Omental fat pad (tissue), 4 donors: ENCODE data around the gene AFAP1. TPM values are rescaled to one million over a fixed set of nuclear protein-coding genes. Genes with fewer than 3 reads are reported as not detected.

Experiments
- ATAC-seq: fragments of 150-250 bp; one replicate; pipeline ENCODE4 v1.9.1; 2016; ENCODE audit warnings: mild to moderate bottlenecking, moderate library complexity; ENCODE audit not compliant: low FRiP score
- DNase-seq: peaks from one replicate; pipeline ENCODE4 v3.0.0-alpha.2; 2019; ENCODE audit warnings: low spot score
- total RNA-seq, 4 donors: library from RNA; depleted of rRNA; stranded (reverse); fragments of >200 nt; gene quantifications; one replicate each; pipeline ENCODE4 v1.1.0, GENCODE V29; 2016
- TF ChIP-seq, protein P1 (sequence below), 3 donors: fragments of 450-650 bp; IDR thresholded peaks; one replicate each; pipeline ENCODE4 v1.5.1; 2016 to 2017; ENCODE audit warnings: antibody characterized with exemption in 3 of 3, mild to moderate bottlenecking in 3 of 3, moderate library complexity in 2 of 3

Gene AFAP1
- total RNA-seq, 4 donors from 2014 or later = 24.6 to 35.5 (median 26.9) TPM

DNA sequence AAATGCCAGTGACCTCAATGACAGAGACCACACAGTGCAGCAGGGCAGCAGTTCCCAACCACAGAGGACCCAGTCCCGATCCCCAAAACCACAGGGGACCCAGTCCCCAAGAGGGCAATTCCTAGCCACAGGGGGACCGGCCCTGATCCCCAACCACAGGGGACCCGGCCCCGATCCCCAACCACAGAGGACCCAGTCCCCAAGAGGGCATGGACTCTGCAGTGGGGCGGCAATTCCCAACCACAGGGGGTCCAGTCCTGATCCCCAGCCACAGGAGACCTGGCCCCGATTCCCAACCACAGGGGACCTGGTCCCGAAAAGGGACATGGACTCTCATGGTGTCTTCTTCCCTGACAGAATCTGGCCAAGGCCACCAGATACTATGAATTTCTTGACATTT is 136.3 kb downstream of the AFAP1 start:
- ATAC-seq (no peak), DNase-seq (no peak)
- TF ChIP-seq, protein P1, sequence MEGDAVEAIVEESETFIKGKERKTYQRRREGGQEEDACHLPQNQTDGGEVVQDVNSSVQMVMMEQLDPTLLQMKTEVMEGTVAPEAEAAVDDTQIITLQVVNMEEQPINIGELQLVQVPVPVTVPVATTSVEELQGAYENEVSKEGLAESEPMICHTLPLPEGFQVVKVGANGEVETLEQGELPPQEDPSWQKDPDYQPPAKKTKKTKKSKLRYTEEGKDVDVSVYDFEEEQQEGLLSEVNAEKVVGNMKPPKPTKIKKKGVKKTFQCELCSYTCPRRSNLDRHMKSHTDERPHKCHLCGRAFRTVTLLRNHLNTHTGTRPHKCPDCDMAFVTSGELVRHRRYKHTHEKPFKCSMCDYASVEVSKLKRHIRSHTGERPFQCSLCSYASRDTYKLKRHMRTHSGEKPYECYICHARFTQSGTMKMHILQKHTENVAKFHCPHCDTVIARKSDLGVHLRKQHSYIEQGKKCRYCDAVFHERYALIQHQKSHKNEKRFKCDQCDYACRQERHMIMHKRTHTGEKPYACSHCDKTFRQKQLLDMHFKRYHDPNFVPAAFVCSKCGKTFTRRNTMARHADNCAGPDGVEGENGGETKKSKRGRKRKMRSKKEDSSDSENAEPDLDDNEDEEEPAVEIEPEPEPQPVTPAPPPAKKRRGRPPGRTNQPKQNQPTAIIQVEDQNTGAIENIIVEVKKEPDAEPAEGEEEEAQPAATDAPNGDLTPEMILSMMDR (IDR thresholded peaks at IDR 0.05) = no peak

DNA sequence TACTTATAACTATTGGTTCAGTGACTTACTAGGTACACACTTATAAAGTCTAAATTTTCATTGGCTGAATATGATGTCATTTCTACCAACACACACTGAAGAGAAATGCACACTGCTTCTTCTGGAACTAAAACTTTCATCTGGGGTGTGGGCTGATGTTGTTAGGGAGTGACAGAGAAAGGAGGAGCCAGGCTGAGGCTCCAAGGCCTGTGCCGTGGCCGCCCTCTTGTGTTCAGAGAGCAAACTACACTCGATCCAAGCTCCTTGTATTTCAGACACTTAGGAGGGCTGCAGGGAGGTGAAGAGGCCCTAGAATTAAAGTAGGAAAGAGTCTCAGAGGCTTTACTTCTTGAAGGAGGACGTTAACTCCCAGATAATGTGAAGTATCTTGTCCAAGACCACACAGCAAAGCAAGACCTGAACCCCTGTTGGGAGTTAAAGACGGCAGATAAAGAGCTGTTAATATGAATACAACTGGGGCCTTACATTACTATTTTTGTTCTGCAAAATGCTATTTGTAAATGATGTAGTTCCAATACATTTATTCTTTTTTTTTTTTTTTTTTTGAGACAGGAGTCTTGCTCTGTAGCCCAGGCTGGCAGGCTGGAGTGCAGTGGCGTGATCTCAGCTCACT is 137.5 kb downstream of the AFAP1 start:
- peak; percentile 73 for DNase-seq
- peak; percentile 73 for ATAC-seq
- TF ChIP-seq, protein P1 (IDR thresholded peaks at IDR 0.05) = peak in 2 of 3 donors; percentile 47 to 56

DNA sequence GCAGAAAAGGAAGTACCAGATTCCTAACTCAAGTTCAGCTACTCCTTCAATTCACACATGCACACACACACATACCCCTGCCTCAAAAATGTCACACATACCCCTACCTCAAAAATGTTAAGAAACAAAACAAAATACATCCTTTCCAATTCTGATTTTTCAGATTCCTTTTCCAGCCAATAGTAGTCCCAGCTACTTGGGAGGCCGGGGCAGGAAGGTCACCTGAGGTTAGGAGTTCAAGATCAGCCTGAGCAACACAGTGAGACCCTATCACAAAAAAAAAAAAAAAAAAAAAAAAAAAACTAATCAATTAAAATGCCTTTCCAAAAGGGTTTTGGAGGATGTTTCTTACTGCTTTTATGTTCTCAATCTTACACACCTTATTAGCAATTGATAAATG is 138.0 kb downstream of the AFAP1 start:
- TF ChIP-seq, protein P1 (IDR thresholded peaks at IDR 0.05) = no peak
- DNase-seq (no peak), ATAC-seq (no peak)

DNA sequence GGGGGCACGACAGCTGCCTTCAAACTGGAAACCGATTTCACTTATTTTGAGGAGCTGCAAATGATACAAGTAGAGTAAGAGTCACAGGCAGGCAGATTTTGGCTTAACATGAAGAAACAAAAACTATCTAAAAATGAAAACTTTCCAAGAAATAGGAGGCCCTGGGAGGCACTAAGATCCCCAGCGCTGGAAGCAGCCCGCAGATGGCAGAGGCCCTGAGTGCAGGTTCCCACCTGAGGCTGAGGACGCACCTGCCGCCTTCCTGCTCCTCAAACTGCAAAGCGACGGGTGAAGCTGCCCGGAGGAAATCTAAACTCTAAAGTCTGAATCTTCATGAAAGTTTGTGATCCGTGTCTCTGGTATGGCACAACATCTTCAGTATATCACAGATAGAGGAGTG is 138.7 kb downstream of the AFAP1 start:
- TF ChIP-seq, protein P1 (IDR thresholded peaks at IDR 0.05) = no peak

DNA sequence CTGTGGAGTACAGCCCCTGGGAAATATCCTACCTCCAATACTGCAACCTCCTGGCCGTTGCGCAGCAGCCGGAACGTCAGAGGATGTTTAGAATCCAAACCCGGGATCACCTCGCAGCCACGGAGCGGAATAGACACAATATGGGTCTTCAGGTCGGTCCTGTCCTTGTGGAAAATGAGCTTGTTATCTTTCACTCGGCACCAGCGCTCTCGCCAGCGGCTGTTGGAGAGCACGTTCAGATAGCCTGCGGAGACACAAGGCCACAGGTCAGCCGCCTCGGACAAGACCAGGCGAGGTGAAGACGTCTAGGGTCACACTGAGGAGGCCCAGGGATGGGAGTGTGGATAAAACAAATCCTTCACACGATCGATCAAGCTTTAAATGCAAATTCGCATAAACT is 139.3 kb downstream of the AFAP1 start:
- TF ChIP-seq, protein P1 (IDR thresholded peaks at IDR 0.05) = no peak
- ATAC-seq (no peak), DNase-seq (no peak)

More for the DNA sequence above, 138.7 kb downstream of the AFAP1 start:
- DNase-seq = no peak
- ATAC-seq = no peak

DNA sequence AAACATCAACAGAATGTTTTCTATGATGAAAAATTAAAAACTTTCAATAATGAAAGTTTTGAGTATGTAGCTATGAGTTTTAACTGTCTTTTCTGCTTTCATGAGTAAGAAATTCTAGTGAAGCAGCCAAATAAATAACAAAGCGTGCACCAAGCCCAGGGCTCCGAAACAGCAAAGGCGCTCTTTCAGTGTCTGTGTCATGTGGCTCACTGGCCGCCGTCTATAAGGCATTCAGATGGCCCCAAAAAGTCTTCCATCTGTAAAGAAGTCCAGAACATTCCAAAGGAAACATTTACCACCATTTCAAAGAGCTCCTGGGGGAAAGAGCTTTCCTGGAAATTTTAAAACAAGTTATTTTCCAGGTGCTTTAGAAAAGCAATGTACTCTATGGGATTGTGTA is 139.9 kb downstream of the AFAP1 start:
- TF ChIP-seq, protein P1 (IDR thresholded peaks at IDR 0.05) = no peak
- DNase-seq (no peak), ATAC-seq (no peak)

DNA sequence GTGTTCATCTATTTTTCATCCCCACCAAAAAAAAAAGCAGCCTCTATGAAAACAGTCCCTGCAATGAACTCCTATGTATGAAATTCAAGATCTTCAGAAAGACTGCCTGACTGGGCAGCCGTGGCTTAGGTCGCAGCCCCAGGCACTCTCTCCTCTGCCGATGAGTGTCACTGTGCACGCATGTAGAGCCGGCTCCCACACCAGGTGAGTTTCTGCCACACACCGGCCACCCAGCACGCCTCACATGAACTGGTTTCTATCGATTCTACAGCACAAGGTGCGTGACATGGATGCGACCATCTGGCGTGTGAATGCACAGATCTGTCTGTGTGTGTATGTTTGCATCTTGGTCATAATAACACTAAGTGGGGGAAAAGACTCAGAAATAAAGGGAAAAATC is 140.4 kb downstream of the AFAP1 start:
- TF ChIP-seq, protein P1 (IDR thresholded peaks at IDR 0.05) = no peak
- ATAC-seq (no peak), DNase-seq (no peak)
